Neuronal stem cell (in vitro differentiated cells): Measurements from ENCODE around the gene TSPO.

Experiments used
- DNase-seq: peaks from one replicate; pipeline ENCODE4 v3.0.0-alpha.2; 2013; ENCODE audit warnings: low spot score
- H2AFZ ChIP-seq: one replicate; pipeline ENCODE4 v1.6.1; 2013; ENCODE audit warnings: mild to moderate bottlenecking, low read length, inconsistent platforms
- H2AK5ac ChIP-seq: 2 replicates; pipeline ENCODE4 v1.6.1; 2013; ENCODE audit warnings: low read depth, mild to moderate bottlenecking, inconsistent platforms, low read length, moderate library complexity, mixed read lengths
- H2BK120ac ChIP-seq: 2 replicates; pipeline ENCODE4 v1.6.1; 2013; ENCODE audit warnings: low read depth, mild to moderate bottlenecking, inconsistent platforms, low read length, moderate library complexity, mixed read lengths
- H2BK12ac ChIP-seq: one replicate; pipeline ENCODE4 v1.6.1; 2013; ENCODE audit warnings: low read length, inconsistent platforms
- H2BK15ac ChIP-seq: 2 replicates; pipeline ENCODE4 v1.6.1; 2013; ENCODE audit warnings: mild to moderate bottlenecking, low read length, inconsistent platforms, mixed read lengths
- H2BK5ac ChIP-seq: one replicate; pipeline ENCODE4 v1.6.1; 2013; ENCODE audit warnings: inconsistent platforms, mild to moderate bottlenecking, low read length, moderate library complexity
- H3K14ac ChIP-seq: one replicate; pipeline ENCODE4 v1.6.1; 2013; ENCODE audit warnings: low read length, inconsistent platforms
- H3K18ac ChIP-seq: 2 replicates; pipeline ENCODE4 v1.6.1; 2013; ENCODE audit warnings: low read length, inconsistent platforms
- H3K23ac ChIP-seq: 2 replicates; pipeline ENCODE4 v1.6.1; 2013; ENCODE audit warnings: low read depth, mild to moderate bottlenecking, mixed read lengths, low read length, inconsistent platforms; ENCODE audit not compliant: poor library complexity
- H3K27ac ChIP-seq: replicated peaks from 3 replicates; pipeline ENCODE4 v1.5.1; 2013; ENCODE audit warnings: low read length, inconsistent platforms
- H3K27me3 ChIP-seq, 3 experiments: 2 replicates each; pipeline ENCODE4 v1.6.1; 2013; ENCODE audit warnings: low read length in 3 of 3, mild to moderate bottlenecking in 2 of 3, inconsistent platforms in 1 of 3, low read depth in 1 of 3, mixed read lengths in 1 of 3, moderate library complexity in 1 of 3; ENCODE audit not compliant: control insufficient read depth in 3 of 3, insufficient read depth in 3 of 3
- H3K36me3 ChIP-seq, 2 donors: replicated peaks in 1 of 2; 2 replicates each; pipeline ENCODE4 v1.6.1; 2013; ENCODE audit warnings: low read length in 2 of 2; ENCODE audit not compliant: control insufficient read depth in 2 of 2, insufficient read depth in 2 of 2
- H3K4ac ChIP-seq: 2 replicates; pipeline ENCODE4 v1.6.1; 2013; ENCODE audit warnings: inconsistent platforms, mild to moderate bottlenecking, low read length, moderate library complexity
- H3K4me1 ChIP-seq, 2 donors: 1 replicate in 1 of 2; 2 replicates in 1 of 2; pipeline ENCODE4 v1.6.1; 2013; ENCODE audit warnings: low read length in 2 of 2, low read depth in 1 of 2; ENCODE audit not compliant: control insufficient read depth in 2 of 2, insufficient read depth in 1 of 2
- H3K4me2 ChIP-seq: one replicate; pipeline ENCODE4 v1.6.1; 2013; ENCODE audit warnings: mild to moderate bottlenecking, low read length, inconsistent platforms; ENCODE audit not compliant: insufficient read depth, poor library complexity, severe bottlenecking
- H3K4me3 ChIP-seq, 2 donors: 2 replicates each; pipeline ENCODE4 v1.5.1; 2013; ENCODE audit warnings: low read length in 2 of 2, mild to moderate bottlenecking in 2 of 2, inconsistent platforms in 1 of 2, moderate library complexity in 1 of 2
- H3K79me1 ChIP-seq: one replicate; pipeline ENCODE4 v1.6.1; 2013; ENCODE audit warnings: low read depth, mild to moderate bottlenecking, inconsistent platforms, low read length, moderate library complexity
- H3K9ac ChIP-seq: one replicate; pipeline ENCODE4 v1.6.1; 2013; ENCODE audit warnings: mild to moderate bottlenecking, low read depth, low read length, inconsistent platforms; ENCODE audit not compliant: poor library complexity
- H3K9me3 ChIP-seq, 2 donors: replicated peaks in 1 of 2; 2 replicates each; pipeline versions ENCODE3 to v1.6.1; 2013; ENCODE audit warnings: low read length in 2 of 2, mild to moderate bottlenecking in 2 of 2, inconsistent platforms in 1 of 2, low read depth in 1 of 2, mixed read lengths in 1 of 2, moderate library complexity in 1 of 2; ENCODE audit not compliant: control insufficient read depth in 2 of 2, insufficient read depth in 1 of 2
- H4K8ac ChIP-seq: one replicate; pipeline ENCODE4 v1.6.1; 2013; ENCODE audit warnings: low read depth, mild to moderate bottlenecking, inconsistent platforms, low read length, moderate library complexity
- H4K91ac ChIP-seq: one replicate; pipeline ENCODE4 v1.6.1; 2013; ENCODE audit warnings: low read length, low read depth, mild to moderate bottlenecking, inconsistent platforms; ENCODE audit not compliant: poor library complexity
- WGBS, 2 donors: extraction: QIAGEN DNeasy Blood & Tissue Kit; methylation state at CpG; one replicate each; pipeline ENCODE4 v1.1.7; 2013; ENCODE audit warnings: missing lambda C conversion rate in 2 of 2, mixed read lengths in 1 of 2; ENCODE audit not compliant: insufficient read length in 2 of 2, insufficient replicate concordance in 1 of 2; ENCODE audit errors: extremely low coverage in 2 of 2; 5-methylcytosine and 5-hydroxymethylcytosine counted together

Gene TSPO

GRCh38 chr22:43208703-43209522, 57.6 kb downstream of the TSPO start:
- no peak overlapping the region for H2BK12ac ChIP-seq
- H2AFZ ChIP-seq, result no peak overlapping the region
- no peak for DNase-seq
- peaks cover 4 to 6% of the 10 kb centered on the region in 2 donors for H3K4me1 ChIP-seq
- H2AK5ac ChIP-seq, result no peak overlapping the region
- no peak overlapping the region for H3K18ac ChIP-seq
- H4K91ac ChIP-seq, result no peak overlapping the region
- H3K79me1 ChIP-seq, result peaks cover 7% of the 10 kb centered on the region
- no peak overlapping the region for H2BK120ac ChIP-seq
- H2BK15ac ChIP-seq, result no peak overlapping the region
- peaks cover 0 to 19% (median 0%) of the 10 kb centered on the region in 3 experiments for H3K27me3 ChIP-seq
- no peak overlapping the region for H4K8ac ChIP-seq
- peaks cover 0 to 53% of the 10 kb centered on the region in 2 donors for H3K36me3 ChIP-seq
- no peak overlapping the region for H3K4me3 ChIP-seq
- no peak overlapping the region for H3K14ac ChIP-seq
- no peak overlapping the region for H3K9ac ChIP-seq
- no CpG with 5 or more reads among the region's 26 CpGs for WGBS, 2 donors
- H3K23ac ChIP-seq, result no peak overlapping the region
- no peak overlapping the region for H2BK5ac ChIP-seq
- no peak overlapping the region for H3K4me2 ChIP-seq
- H3K27ac ChIP-seq, result no peak overlapping the region
- no peaks in the 10 kb centered on the region for H3K9me3 ChIP-seq
- no peak overlapping the region for H3K4ac ChIP-seq

DNA sequence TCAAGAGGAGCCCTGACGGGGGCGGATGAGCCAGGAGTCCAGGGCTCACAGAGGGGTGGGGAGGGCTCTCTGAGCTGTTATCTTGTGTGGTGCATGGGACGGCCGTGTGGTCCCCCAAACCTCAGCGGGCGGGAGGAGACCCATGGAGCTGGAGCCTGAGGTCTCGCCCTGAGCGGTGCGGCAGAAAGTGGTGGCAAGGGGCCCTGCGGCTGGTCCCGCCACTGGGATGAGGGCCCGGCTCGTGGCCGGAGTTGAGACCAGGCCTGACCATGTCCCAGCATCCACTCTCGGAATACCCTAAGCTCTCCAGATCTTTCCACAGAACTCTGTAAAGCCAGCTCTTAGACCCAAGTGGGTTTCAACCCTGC, 58.1 kb downstream of the TSPO start:
- Histone ChIP-seq H2AFZ (no peak overlapping the region), H3K4me1 (peaks cover 4 to 6% of the 10 kb centered on the region in 2 donors), H3K27me3 (peaks cover 0 to 21% (median 0%) of the 10 kb centered on the region in 3 experiments), H3K18ac (no peak overlapping the region), H4K91ac (no peak overlapping the region), H2AK5ac (no peak overlapping the region), H3K36me3 (peaks cover 0 to 52% of the 10 kb centered on the region in 2 donors), H3K4ac (no peak overlapping the region), H2BK120ac (no peak overlapping the region), H2BK5ac (no peak overlapping the region), H2BK15ac (no peak overlapping the region), H3K9me3 (no peaks in the 10 kb centered on the region), H3K79me1 (peaks cover 7% of the 10 kb centered on the region), H3K4me2 (no peak overlapping the region), H2BK12ac (no peak overlapping the region), H4K8ac (no peak overlapping the region), H3K27ac (no peak overlapping the region), H3K4me3 (no peak overlapping the region), H3K9ac (peak overlapping the region; percentile 44), H3K23ac (peak overlapping the region; percentile 55), H3K14ac (no peak overlapping the region)
- DNase-seq, result no peak
- no CpG with 5 or more reads among the region's 15 CpGs for WGBS, 2 donors

- Histone ChIP-seq H2BK12ac (no peak overlapping the region), H3K27ac (no peak overlapping the region), H4K8ac (no peak overlapping the region), H2BK15ac (no peak overlapping the region), H3K23ac (peak overlapping the region; percentile 55), H3K14ac (peak overlapping the region; percentile 38), H3K4me2 (no peak overlapping the region), H3K4ac (no peak overlapping the region), H3K9ac (peak overlapping the region; percentile 77), H2AK5ac (no peak overlapping the region), H3K27me3 (peaks cover 0 to 24% (median 0%) of the 10 kb centered on the region in 3 experiments), H2AFZ (no peak overlapping the region), H3K4me1 (peaks cover 4 to 6% of the 10 kb centered on the region in 2 donors), H3K36me3 (peaks cover 0 to 51% of the 10 kb centered on the region in 2 donors), H2BK120ac (no peak overlapping the region), H3K79me1 (peaks cover 7% of the 10 kb centered on the region), H4K91ac (no peak overlapping the region), H3K9me3 (no peaks in the 10 kb centered on the region), H3K4me3 (no peak overlapping the region), H3K18ac (no peak overlapping the region), H2BK5ac (peak overlapping the region; percentile 24)
- no CpG with 5 or more reads among the region's 22 CpGs for WGBS, 2 donors
- no peak for DNase-seq
Measured at GRCh38 chr22:43209971-43210370, 58.6 kb downstream of the TSPO start.

- Histone ChIP-seq H2BK120ac (no peak overlapping the region), H3K23ac (peak overlapping the region; percentile 95), H3K79me1 (peaks cover 5% of the 10 kb centered on the region), H3K9me3 (no peaks in the 10 kb centered on the region), H3K9ac (no peak overlapping the region), H2BK5ac (peak overlapping the region; percentile 75), H3K4me2 (no peak overlapping the region), H4K91ac (no peak overlapping the region), H3K18ac (no peak overlapping the region), H4K8ac (no peak overlapping the region), H3K27ac (no peak overlapping the region), H2AK5ac (no peak overlapping the region), H3K4me3 (no peak overlapping the region), H2AFZ (no peak overlapping the region), H2BK12ac (no peak overlapping the region), H3K14ac (no peak overlapping the region), H2BK15ac (no peak overlapping the region), H3K27me3 (peaks cover 0 to 24% (median 0%) of the 10 kb centered on the region in 3 experiments), H3K4ac (no peak overlapping the region), H3K36me3 (peaks cover 0 to 52% of the 10 kb centered on the region in 2 donors), H3K4me1 (peaks cover 4 to 6% of the 10 kb centered on the region in 2 donors)
- no peak for DNase-seq
- no CpG with 5 or more reads among the region's 34 CpGs for WGBS, 2 donors
Measured at GRCh38 chr22:43210631-43211515, 59.5 kb downstream of the TSPO start.
